Hypothalamus (tissue), 51 donors: ENCODE data around the gene ATF7IP.
"Not testable (repeated sequence)": the region's sequence is repeated elsewhere in the genome, so short reads cannot be mapped to it uniquely, and the experiment has no call there.

Experiments
- DNase-seq, 51 donors: peaks; one replicate each; lab custom pipeline; 2025; lab: John Stamatoyannopoulos, UW

Gene ATF7IP, protein sequence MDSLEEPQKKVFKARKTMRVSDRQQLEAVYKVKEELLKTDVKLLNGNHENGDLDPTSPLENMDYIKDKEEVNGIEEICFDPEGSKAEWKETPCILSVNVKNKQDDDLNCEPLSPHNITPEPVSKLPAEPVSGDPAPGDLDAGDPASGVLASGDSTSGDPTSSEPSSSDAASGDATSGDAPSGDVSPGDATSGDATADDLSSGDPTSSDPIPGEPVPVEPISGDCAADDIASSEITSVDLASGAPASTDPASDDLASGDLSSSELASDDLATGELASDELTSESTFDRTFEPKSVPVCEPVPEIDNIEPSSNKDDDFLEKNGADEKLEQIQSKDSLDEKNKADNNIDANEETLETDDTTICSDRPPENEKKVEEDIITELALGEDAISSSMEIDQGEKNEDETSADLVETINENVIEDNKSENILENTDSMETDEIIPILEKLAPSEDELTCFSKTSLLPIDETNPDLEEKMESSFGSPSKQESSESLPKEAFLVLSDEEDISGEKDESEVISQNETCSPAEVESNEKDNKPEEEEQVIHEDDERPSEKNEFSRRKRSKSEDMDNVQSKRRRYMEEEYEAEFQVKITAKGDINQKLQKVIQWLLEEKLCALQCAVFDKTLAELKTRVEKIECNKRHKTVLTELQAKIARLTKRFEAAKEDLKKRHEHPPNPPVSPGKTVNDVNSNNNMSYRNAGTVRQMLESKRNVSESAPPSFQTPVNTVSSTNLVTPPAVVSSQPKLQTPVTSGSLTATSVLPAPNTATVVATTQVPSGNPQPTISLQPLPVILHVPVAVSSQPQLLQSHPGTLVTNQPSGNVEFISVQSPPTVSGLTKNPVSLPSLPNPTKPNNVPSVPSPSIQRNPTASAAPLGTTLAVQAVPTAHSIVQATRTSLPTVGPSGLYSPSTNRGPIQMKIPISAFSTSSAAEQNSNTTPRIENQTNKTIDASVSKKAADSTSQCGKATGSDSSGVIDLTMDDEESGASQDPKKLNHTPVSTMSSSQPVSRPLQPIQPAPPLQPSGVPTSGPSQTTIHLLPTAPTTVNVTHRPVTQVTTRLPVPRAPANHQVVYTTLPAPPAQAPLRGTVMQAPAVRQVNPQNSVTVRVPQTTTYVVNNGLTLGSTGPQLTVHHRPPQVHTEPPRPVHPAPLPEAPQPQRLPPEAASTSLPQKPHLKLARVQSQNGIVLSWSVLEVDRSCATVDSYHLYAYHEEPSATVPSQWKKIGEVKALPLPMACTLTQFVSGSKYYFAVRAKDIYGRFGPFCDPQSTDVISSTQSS

GRCh38 chr12:14365294-14366208, at the start of gene ATF7IP:
TSS of gene ATF7IP (plus strand) at chr12:14365682. CDS start at chr12:14423916, 58,234 bp downstream.
- DNase-seq: peak; percentile 72 to 96 (median 88)

GRCh38 chr12:14317362-14318146, 47.9 kb upstream of the ATF7IP start:
- DNase-seq: no peak

- not testable (repeated sequence) for DNase-seq
Observed at GRCh38 chr12:14319704-14320427, 45.6 kb upstream of the ATF7IP start.

- no peak for DNase-seq
Observed at GRCh38 chr12:14322403-14322802, 43.1 kb upstream of the ATF7IP start.

DNA sequence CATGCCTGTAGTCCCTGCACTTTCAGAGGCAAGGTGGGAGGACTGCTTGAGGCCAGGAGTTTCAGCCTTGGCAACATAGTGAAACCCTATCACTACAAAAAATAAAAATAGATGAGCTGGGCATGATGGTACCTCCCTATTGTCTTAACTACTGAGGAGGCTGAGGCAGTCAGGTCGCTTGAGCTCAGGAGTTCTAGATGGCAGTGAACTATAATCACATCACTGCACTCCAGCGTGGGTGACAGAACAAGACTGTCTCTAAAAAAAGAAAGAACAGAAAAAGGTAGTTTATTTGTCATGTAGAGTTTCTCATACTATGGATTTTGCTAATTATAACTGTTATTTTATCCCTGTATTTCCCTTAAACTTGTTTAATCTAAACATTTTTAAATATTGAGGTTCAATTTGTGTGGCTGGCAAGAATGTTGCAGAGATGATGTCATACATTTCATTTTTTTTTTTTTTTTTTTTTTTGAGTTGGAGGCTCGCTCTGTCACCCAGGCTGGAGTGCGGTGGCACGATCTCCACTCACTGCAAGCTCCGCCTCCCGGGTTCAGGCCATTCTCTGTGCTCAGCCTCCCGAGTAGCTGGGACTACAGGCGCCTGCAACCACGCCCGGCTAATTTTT, 39.7 kb upstream of the ATF7IP start:
- DNase-seq: no peak

DNA sequence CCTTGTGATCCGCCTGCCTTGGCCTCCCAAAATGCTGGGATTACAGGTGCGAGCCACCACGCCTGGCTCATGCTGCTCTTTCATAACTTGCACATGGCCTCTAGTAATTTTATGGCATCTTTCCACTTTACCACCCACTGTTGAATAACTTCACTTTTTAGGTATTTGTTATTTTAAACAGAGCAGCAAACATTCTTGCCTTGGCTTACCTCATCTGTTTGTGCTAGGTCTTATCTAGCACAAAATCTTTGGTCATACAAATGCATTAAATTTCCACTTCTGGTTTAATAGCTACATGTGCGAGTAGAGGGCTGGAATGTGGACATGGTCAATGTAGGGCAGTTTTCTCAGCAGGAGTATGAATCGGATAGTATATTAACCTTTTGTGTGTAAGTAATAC, 38.8 kb upstream of the ATF7IP start:
- DNase-seq: no peak

GRCh38 chr12:14327711-14328110, 37.8 kb upstream of the ATF7IP start:
- DNase-seq: no peak

GRCh38 chr12:14332482-14332881, 33.0 kb upstream of the ATF7IP start:
- DNase-seq: no peak

DNA sequence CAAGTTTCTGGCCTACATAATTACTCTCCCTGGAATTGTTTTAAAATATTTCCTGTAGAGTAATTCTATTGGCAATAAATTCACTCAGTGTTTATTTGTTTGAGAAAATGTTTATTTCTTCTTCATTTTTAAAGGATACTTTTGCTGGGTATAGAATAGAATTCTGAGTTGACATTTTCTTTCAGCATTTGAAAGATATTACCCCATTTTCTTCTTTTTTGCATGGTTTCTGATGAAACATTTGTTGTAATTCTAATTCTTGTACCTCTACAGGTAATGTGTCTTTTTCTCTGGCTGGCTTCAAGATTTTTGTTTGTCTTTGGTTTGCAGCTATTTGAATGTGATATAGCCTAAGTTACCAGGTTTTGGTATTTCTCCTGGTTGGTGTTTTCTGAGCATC, 25.1 kb upstream of the ATF7IP start:
- DNase-seq: no peak

GRCh38 chr12:14351524-14351923, 14.0 kb upstream of the ATF7IP start:
- not testable (repeated sequence) for DNase-seq

- not testable (repeated sequence) for DNase-seq
Observed at GRCh38 chr12:14352066-14352465, 13.4 kb upstream of the ATF7IP start.

DNA sequence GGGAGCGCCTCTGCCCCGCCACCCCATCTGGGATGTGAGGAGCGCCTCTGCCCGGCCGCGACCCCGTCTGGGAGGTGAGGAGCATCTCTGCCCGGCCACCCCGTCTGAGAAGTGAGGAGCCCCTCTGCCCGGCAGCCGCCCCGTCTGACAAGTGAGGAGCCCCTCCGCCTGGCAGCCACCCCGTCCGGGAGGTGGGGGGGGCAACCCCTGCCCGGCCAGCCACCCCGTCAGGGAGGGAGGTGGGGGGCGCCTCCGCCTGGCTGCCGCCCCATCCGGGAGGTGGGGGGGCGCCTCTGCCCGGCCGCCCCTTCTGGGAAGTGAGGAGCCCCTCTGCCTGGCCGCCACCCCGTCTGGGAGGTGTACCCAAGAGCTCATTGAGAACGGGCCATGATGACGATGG, 10.8 kb upstream of the ATF7IP start:
- DNase-seq: not testable (repeated sequence)

- no peak for DNase-seq
Observed at GRCh38 chr12:14356147-14356546, 9.3 kb upstream of the ATF7IP start.

DNA sequence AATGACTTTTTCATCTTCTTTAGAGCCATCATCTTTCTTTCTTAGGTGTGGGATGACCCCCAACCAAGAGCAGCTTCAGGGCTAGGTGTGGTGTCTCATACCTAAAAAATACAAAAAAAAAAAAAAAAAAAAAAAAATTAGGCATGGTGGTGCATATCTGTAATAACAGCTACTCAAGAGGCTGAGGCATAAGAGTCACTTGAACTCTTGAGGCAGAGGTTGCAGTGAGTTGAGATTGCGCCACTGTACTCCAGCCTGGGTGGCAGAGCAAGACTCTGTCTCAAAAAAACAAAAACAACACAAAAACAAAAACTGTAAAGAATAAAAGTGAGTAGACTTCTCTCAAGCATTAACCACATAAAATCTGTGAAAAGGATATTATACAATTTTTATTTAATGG, 8.0 kb upstream of the ATF7IP start:
- DNase-seq: no peak

- no peak for DNase-seq
Observed at GRCh38 chr12:14362352-14362751, 3.1 kb upstream of the ATF7IP start.

GRCh38 chr12:14364583-14365271, 755 bp upstream of the ATF7IP start:
- DNase-seq: no peak
